ENCODE data around the gene TMEM116. TPM values are rescaled to one million over a fixed set of nuclear protein-coding genes. Genes with fewer than 3 reads are reported as not detected.
"Not testable (repeated sequence)": the region's sequence is repeated elsewhere in the genome, so short reads cannot be mapped to it uniquely, and the experiment has no call there.

The TMEM116 gene
- total RNA-seq, 6 experiments from 2014 or later, result 3.6 to 8.9 (median 6.7) TPM

GRCh38 chr12:112011685-112012084 is 1.3 kb downstream of the TMEM116 start:
- Histone ChIP-seq H3K9me3 (no peaks in the 10 kb centered on the region), H3K4me1 (peaks cover 0 to 18% (median 10%) of the 10 kb centered on the region in 4 donors)
- intact Hi-C loops (cut with DNase I), result no loop called here

GRCh38 chr12:112010415-112011344 is 2.3 kb downstream of the TMEM116 start:
- intact Hi-C loops (cut with DNase I), result no loop called here
- Histone ChIP-seq H3K4me3 (no peak overlapping the region), H3K27me3 (no peaks in the 10 kb centered on the region), H3K4me1 (peaks cover 0 to 24% (median 10%) of the 10 kb centered on the region in 4 donors), H3K36me3 (peaks cover 0 to 2% (median 0%) of the 10 kb centered on the region in 4 donors), H3K27ac (no peak overlapping the region), H3K9me3 (no peaks in the 10 kb centered on the region)
- DNase-seq (no peak), ATAC-seq (no peak)
- TF ChIP-seq CTCF (IDR thresholded peaks at IDR 0.05) (no peak), POLR2A (IDR thresholded peaks at IDR 0.05) (no peak)
- WGBS (ENCODE audit: insufficient coverage, low coverage, low lambda C conversion rate, missing lambda C conversion rate), result no CpG with 5 or more reads among the region's 8 CpGs

More at GRCh38 chr12:112011685-112012084, 1.3 kb downstream of the TMEM116 start:
- peak overlapping the region in 1 of 3 donors; percentile 95 for H3K27ac ChIP-seq
- H3K4me3 ChIP-seq, result peak overlapping the region in 2 of 3 donors; percentile 81 to 96
- WGBS (ENCODE audit: insufficient coverage, low coverage, low lambda C conversion rate, missing lambda C conversion rate), result 91% methylated on average over 8 of the region's 8 CpGs
- peaks cover 0 to 11% (median 0%) of the 10 kb centered on the region in 4 donors for H3K36me3 ChIP-seq
- ATAC-seq, result no peak
- DNase-seq, result no peak
- TF ChIP-seq POLR2A (IDR thresholded peaks at IDR 0.05), result no peak
- TF ChIP-seq CTCF (IDR thresholded peaks at IDR 0.05), result no peak
- no peaks in the 10 kb centered on the region for H3K27me3 ChIP-seq

GRCh38 chr12:112009596-112009995 is 3.4 kb downstream of the TMEM116 start:
- H3K27ac ChIP-seq; ATAC-seq; H3K4me3 ChIP-seq; H3K27me3 ChIP-seq; intact Hi-C loops (cut with DNase I); H3K9me3 ChIP-seq; DNase-seq; H3K36me3 ChIP-seq: not testable (repeated sequence)
- peaks cover 0 to 24% (median 8%) of the 10 kb centered on the region in 4 donors for H3K4me1 ChIP-seq
- 78% methylated on average over 3 of the region's 3 CpGs for WGBS (ENCODE audit: insufficient coverage, low coverage, low lambda C conversion rate, missing lambda C conversion rate)

GRCh38 chr12:112008918-112009317 is 4.0 kb downstream of the TMEM116 start:
- 68% methylated on average over 3 of the region's 3 CpGs for WGBS (ENCODE audit: insufficient coverage, low coverage, low lambda C conversion rate, missing lambda C conversion rate)
- Histone ChIP-seq H3K9me3 (no peaks in the 10 kb centered on the region), H3K36me3 (no peaks in the 10 kb centered on the region), H3K4me3 (no peak overlapping the region), H3K27me3 (no peaks in the 10 kb centered on the region), H3K27ac (no peak overlapping the region), H3K4me1 (peaks cover 0 to 20% (median 6%) of the 10 kb centered on the region in 4 donors)
- DNase-seq (no peak), ATAC-seq (no peak)
- TF ChIP-seq POLR2A (IDR thresholded peaks at IDR 0.05) (no peak), CTCF (IDR thresholded peaks at IDR 0.05) (no peak)
- intact Hi-C loops (cut with DNase I), result no loop called here

GRCh38 chr12:112007945-112008344 is 5.0 kb downstream of the TMEM116 start:
- intact Hi-C loops (cut with DNase I), result no loop called here
- Histone ChIP-seq H3K27me3 (no peaks in the 10 kb centered on the region), H3K4me3 (no peak overlapping the region), H3K36me3 (no peaks in the 10 kb centered on the region), H3K27ac (no peak overlapping the region), H3K9me3 (no peaks in the 10 kb centered on the region), H3K4me1 (peaks cover 0 to 20% (median 6%) of the 10 kb centered on the region in 4 donors)
- TF ChIP-seq CTCF (IDR thresholded peaks at IDR 0.05) (no peak), POLR2A (IDR thresholded peaks at IDR 0.05) (no peak)
- ATAC-seq (no peak), DNase-seq (no peak)
- WGBS (ENCODE audit: insufficient coverage, low coverage, low lambda C conversion rate, missing lambda C conversion rate), result 94% methylated on average over 8 of the region's 9 CpGs

Data from right lobe of liver (tissue), 6 donors.